Measurements from ENCODE around the gene DPH1. TPM values are rescaled to one million over a fixed set of nuclear protein-coding genes. Genes with fewer than 3 reads are reported as not detected.

The DPH1 gene
- total and polyA plus RNA-seq, 8 donors = 11.6 to 188 (median 31.5) TPM

- H3K9me3 ChIP-seq = no peaks in the 10 kb centered on the region
- peak overlapping the region; percentile 57 to 69 (median 64) for H3K4me3 ChIP-seq
- peak; percentile 71 to 90 for DNase-seq
- WGBS, 5 donors = 5 to 19% (median 6%) methylated on average over 23 to 84 of the region's 84 CpGs
- TF ChIP-seq CTCF (IDR thresholded peaks at IDR 0.05) (peak in 4 of 7 experiments; percentile 29 to 54 (median 40)), POLR2A (IDR thresholded peaks at IDR 0.05) (no peak)
- peak overlapping the region; percentile 84 to 94 (median 90) for H3K27ac ChIP-seq
- H3K27me3 ChIP-seq = peaks cover 0 to 91% (median 66%) of the 10 kb centered on the region in 3 donors
- intact Hi-C loops (cut with DNase I; ENCODE audit: low total_unique reads) = no loop called here
- no peaks in the 10 kb centered on the region for H3K36me3 ChIP-seq
- H3K4me1 ChIP-seq = peaks cover 68 to 86% (median 80%) of the 10 kb centered on the region in 4 donors
These were observed 23.7 kb downstream of the DPH1 start for GRCh38 chr17:2053380-2054261.

- WGBS, 5 donors = 0 to 10% (median 7%) methylated on average over 10 to 16 of the region's 16 CpGs
- DNase-seq = no peak
- Histone ChIP-seq H3K4me1 (peaks cover 68 to 86% (median 80%) of the 10 kb centered on the region in 4 donors), H3K27ac (peak overlapping the region; percentile 84 to 94 (median 90)), H3K36me3 (peaks cover 0 to 2% (median 0%) of the 10 kb centered on the region in 4 donors), H3K9me3 (no peaks in the 10 kb centered on the region), H3K27me3 (peaks cover 0 to 91% (median 72%) of the 10 kb centered on the region in 3 donors), H3K4me3 (peak overlapping the region; percentile 57 to 69 (median 64))
- intact Hi-C loops (cut with DNase I; ENCODE audit: low total_unique reads) = no loop called here
- TF ChIP-seq POLR2A (IDR thresholded peaks at IDR 0.05) = no peak
- no peak for TF ChIP-seq CTCF (IDR thresholded peaks at IDR 0.05)
These were observed 24.2 kb downstream of the DPH1 start for GRCh38 chr17:2054262-2054511.

GRCh38 chr17:2054512-2055291, 24.7 kb downstream of the DPH1 start, which contains the start of gene HIC1:
Gene HIC1 (plus strand): TSS chr17:2055103. CDS start chr17:2056691, 1,588 bp downstream.
- Histone ChIP-seq H3K27ac (peak within 1 kb of the TSS; percentile 84 to 94 (median 90)), H3K27me3 (peaks cover 0 to 91% (median 70%) of the 10 kb centered on the region in 3 donors), H3K4me3 (peak within 1 kb of the TSS; percentile 57 to 69 (median 64)), H3K4me1 (peaks cover 70 to 86% (median 80%) of the 10 kb centered on the region in 4 donors), H3K9me3 (no peaks in the 10 kb centered on the region), H3K36me3 (peaks cover 0 to 5% (median 1%) of the 10 kb centered on the region in 4 donors)
- intact Hi-C loops (cut with DNase I; ENCODE audit: low total_unique reads) = loop anchor here (5.0 kb wide), 1 partner anchor 188 kb away; no protein-coding TSS in a partner anchor
- peak; percentile 79 to 93 for DNase-seq
- TF ChIP-seq POLR2A (IDR thresholded peaks at IDR 0.05) = no peak
- TF ChIP-seq EP300 (IDR thresholded peaks at IDR 0.05) = no peak
- peak in 5 of 7 experiments; percentile 32 to 98 (median 95) for TF ChIP-seq CTCF (IDR thresholded peaks at IDR 0.05)
- TF ChIP-seq POLR2AphosphoS5 (IDR thresholded peaks at IDR 0.05) = peak; percentile 60 to 90 (median 88)
- 1 to 3% (median 1%) methylated on average over 14 to 71 of the region's 72 CpGs for whole genome bisulfite sequencing, 5 donors
